ENCODE results near the gene CELA3B. TPM values are rescaled to one million over a fixed set of nuclear protein-coding genes. Genes with fewer than 3 reads are reported as not detected.

Gene CELA3B
- total and polyA plus RNA-seq, 2 of the 8 experiments (the other 6 are each of a cell fraction or from before 2014, with no cell fraction given) = not detected

DNA sequence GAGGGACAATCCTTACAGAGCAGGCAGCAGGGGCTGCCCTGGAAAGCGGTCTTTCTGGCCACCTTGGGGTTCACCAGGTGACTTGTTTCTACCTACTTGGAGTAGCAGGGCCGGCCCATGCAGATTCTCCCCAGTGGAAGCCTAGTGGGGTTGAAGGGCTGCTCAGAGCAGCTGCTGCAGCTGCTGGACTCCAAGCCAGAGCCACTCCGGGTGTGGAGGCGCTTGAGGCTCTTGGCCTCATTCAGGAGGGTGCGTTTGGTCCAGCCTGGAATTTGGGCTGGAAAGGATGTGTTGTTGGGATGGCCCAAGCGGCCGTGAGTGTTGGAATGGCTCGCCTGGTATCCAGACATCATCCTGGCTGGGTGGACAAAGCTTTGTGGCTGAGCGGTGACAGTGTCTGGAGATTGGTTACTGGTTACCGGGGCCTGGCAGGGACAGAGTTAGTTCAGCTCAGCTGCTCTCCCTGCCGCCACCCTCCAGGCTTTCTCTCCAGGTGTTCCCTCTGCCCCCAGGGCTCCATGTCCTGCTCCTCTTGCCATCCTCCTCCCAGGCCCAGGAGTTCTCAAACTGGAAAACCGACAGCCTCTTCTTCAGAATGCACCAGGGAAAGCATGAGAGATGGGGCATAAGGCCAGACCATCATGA lies 25.5 kb upstream of the CELA3B start:
- Histone ChIP-seq H3K4me2 (ENCODE audit: insufficient read depth in 1 of 2, low read depth in 2 of 2, low read length in 2 of 2) (no peak overlapping the region), H3K27me3 (replicated peaks in 1 of 4; ENCODE audit: control insufficient read depth in 3 of 4, extremely low read depth in 1 of 4, insufficient read depth in 3 of 4, low read length in 3 of 4) (0 out of 7 replicates have a peak, but pooled peaks cover 0 to 2% (median 0%) of the 10 kb centered on the region in 4 experiments), H3K79me1 (ENCODE audit: low read depth, low read length) (no peaks in the 10 kb centered on the region), H3K9me3 (ENCODE audit: insufficient read depth in 2 of 2, low read depth in 1 of 2, low read length in 1 of 2) (no peaks in the 10 kb centered on the region), H3K23ac (ENCODE audit: insufficient read length) (no peak overlapping the region), H3K4ac (replicated peaks; ENCODE audit: insufficient read length, low read depth, low read length) (no peak overlapping the region), H3K4me1 (replicated peaks in 1 of 4; ENCODE audit: control insufficient read depth in 3 of 4, insufficient read depth in 4 of 4, low read length in 3 of 4) (peaks cover 5 to 13% (median 8%) of the 10 kb centered on the region in 4 experiments), H3K9ac (replicated peaks in 1 of 4; ENCODE audit: extremely low read depth in 1 of 4, low read depth in 3 of 4, low read length in 3 of 4) (no peak overlapping the region), H2BK15ac (ENCODE audit: low read length) (no peak overlapping the region), H2BK120ac (replicated peaks; ENCODE audit: low read depth, low read length) (no peak overlapping the region), H3K56ac (replicated peaks; ENCODE audit: insufficient read length, low read depth, low read length) (no peak overlapping the region), H2BK12ac (ENCODE audit: low read depth, low read length) (no peak overlapping the region), H2BK20ac (ENCODE audit: low read length) (no peak overlapping the region), H3K4me3 (ENCODE audit: extremely low read depth in 1 of 4, insufficient read depth in 2 of 4, low read depth in 3 of 4, low read length in 4 of 4) (no peak overlapping the region), H4K8ac (ENCODE audit: extremely low read depth, insufficient read depth, low read length) (peak overlapping the region; percentile 1; the same call in 1 of the 2 replicates), H2AFZ (ENCODE audit: low read length) (no peak overlapping the region), H4K91ac (replicated peaks; ENCODE audit: insufficient read length, low read length) (no peak overlapping the region), H3K23me2 (ENCODE audit: low read depth, low read length) (no peaks in the 10 kb centered on the region), H4K5ac (ENCODE audit: insufficient read length, low read depth, low read length) (no peak overlapping the region), H3K27ac (ENCODE audit: low read depth, low read length) (no peak overlapping the region), H3K14ac (ENCODE audit: insufficient read length) (no peak overlapping the region), H2BK5ac (ENCODE audit: low read depth, low read length) (no peak overlapping the region), H4K20me1 (replicated peaks in 1 of 2; ENCODE audit: control insufficient read depth in 1 of 2, insufficient read depth in 2 of 2, low read length in 2 of 2) (no peaks in the 10 kb centered on the region), H3K79me2 (ENCODE audit: control insufficient read depth in 1 of 2, insufficient read depth in 2 of 2, low read length in 2 of 2) (no peaks in the 10 kb centered on the region), H3K36me3 (ENCODE audit: control insufficient read depth in 2 of 4, insufficient read depth in 4 of 4, low read length in 3 of 4) (no peaks in the 10 kb centered on the region), H2AK5ac (ENCODE audit: low read depth, low read length) (no peak overlapping the region), H3K18ac (ENCODE audit: extremely low read depth, low read length) (peak overlapping the region; percentile 28; the same call in 1 of the 2 replicates)
- ChIA-PET POLR2A (ENCODE audit: partially characterized antibody) (interaction anchor here (0.7 to 2.4 kb wide), 3 partner anchors 15 to 42 kb away, joined by 3 to 6 read pairs (median 3); no protein-coding TSS in a partner anchor), CTCF (ENCODE audit: partially characterized antibody) (interaction anchor here (0.8 to 2.4 kb wide), 6 partner anchors 11 to 617 kb away, joined by 3 to 14 read pairs (median 3); no protein-coding TSS in a partner anchor)
- DNase-seq (ENCODE audit: low read depth in 1 of 2, low spot score in 2 of 2) (no peak), FAIRE-seq (no peak)
- 89% methylated on average over 12 of the region's 12 CpGs; no CpG with 5 or more reads in 1 of the 2 experiments for WGBS, 2 experiments (ENCODE audit: extremely low coverage in 1 of 2, insufficient coverage in 1 of 2, insufficient read length in 1 of 2, insufficient replicate concordance in 2 of 2, low coverage in 1 of 2, low lambda C conversion rate in 2 of 2, missing lambda C conversion rate in 1 of 2)
- TF ChIP-seq TAF1 (IDR thresholded peaks at IDR 0.05; ENCODE audit: low read depth, low read length) = no peak
- no peak for TF ChIP-seq SRF (IDR thresholded peaks at IDR 0.05; ENCODE audit: low read depth, low read length)
- no peak for TF ChIP-seq POU5F1 (IDR thresholded peaks at IDR 0.05; ENCODE audit: low read depth, low read length)
- no peak for TF ChIP-seq RFX5 (IDR thresholded peaks at IDR 0.05; ENCODE audit: borderline replicate concordance, low read depth, low read length)
- TF ChIP-seq CEBPB (IDR thresholded peaks at IDR 0.05; ENCODE audit: low read depth, low read length) = no peak
- TF ChIP-seq, protein P1, sequence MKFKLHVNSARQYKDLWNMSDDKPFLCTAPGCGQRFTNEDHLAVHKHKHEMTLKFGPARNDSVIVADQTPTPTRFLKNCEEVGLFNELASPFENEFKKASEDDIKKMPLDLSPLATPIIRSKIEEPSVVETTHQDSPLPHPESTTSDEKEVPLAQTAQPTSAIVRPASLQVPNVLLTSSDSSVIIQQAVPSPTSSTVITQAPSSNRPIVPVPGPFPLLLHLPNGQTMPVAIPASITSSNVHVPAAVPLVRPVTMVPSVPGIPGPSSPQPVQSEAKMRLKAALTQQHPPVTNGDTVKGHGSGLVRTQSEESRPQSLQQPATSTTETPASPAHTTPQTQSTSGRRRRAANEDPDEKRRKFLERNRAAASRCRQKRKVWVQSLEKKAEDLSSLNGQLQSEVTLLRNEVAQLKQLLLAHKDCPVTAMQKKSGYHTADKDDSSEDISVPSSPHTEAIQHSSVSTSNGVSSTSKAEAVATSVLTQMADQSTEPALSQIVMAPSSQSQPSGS (IDR thresholded peaks at IDR 0.05; ENCODE audit: low read length) = no peak

All from H1 (cell line).